ENCODE results near the gene PPM1H. TPM values are rescaled to one million over a fixed set of nuclear protein-coding genes. Genes with fewer than 3 reads are reported as not detected.
A peak's percentile ranks its signal among the peaks of the same experiment; 100 is the strongest.

PPM1H gene
- total and polyA plus RNA-seq, 10 of the 15 experiments (the other 5 are each of a cell fraction or from before 2014, with no cell fraction given) = 0.11 to 0.83 (median 0.49) TPM

DNA sequence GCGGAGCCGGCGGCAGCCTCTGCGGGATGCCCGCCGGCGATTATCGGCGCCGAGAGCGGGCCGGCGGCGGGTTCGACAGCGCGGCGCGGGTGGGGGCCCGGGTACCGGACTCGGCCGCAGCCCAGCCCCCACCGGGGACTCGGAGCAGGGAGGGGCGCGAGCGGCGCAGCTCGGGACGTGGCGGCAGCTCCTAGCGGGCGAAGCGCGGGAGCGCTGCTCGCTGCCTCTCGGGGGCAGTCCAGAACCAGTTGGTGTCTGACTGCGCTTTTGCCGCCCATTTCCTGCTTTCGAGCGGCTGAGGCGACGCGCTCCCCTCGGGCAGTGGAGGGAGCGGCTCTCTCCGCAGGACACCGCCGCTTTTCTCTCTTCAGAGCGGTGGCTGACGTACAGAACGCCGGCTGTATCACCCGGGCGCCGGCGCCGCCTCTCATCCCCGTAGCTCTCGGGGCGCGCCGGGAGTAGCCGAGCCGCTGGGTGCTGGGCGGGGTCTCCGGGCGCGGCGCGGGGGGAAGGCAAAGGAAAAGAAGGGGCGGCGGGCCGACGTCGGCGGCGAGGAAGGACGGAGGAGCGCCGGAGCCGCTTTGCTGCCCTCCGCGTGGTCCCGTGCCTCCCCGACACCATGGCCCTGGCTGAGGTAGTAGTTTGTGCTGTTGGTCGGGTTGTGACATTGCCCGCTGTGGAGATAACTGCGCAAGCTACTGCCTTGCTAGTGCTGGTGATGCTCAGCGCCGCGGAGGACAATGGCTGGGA lies 331.7 kb downstream of the PPM1H start (continued):
- TF ChIP-seq CHD4 (IDR thresholded peaks at IDR 0.05) (no peak), POLR2AphosphoS2 (IDR thresholded peaks at IDR 0.05; ENCODE audit: low read depth, low read length) (0 out of 2 replicates have a peak, but pooled peaks have one; percentile 29), CHD1 (IDR thresholded peaks at IDR 0.05; ENCODE audit: low read depth, low read length) (no peak), RFX5 (IDR thresholded peaks at IDR 0.05; ENCODE audit: low read depth, low read length) (no peak), MYC (IDR thresholded peaks at IDR 0.05; ENCODE audit: insufficient read depth, insufficient read length, insufficient replicate concordance, low read length, severe bottlenecking) (no peak), FOXM1 (IDR thresholded peaks at IDR 0.05; ENCODE audit: low read depth, low read length) (no peak), SMAD5 (IDR thresholded peaks at IDR 0.05; ENCODE audit: low read depth) (no peak; the same call in none of the 2 replicates), SREBF1 (IDR thresholded peaks at IDR 0.05; ENCODE audit: low read length) (no peak), PML (IDR thresholded peaks at IDR 0.05; ENCODE audit: low read length) (peak; percentile 45; the same call in 1 of the 2 replicates), NFYB (IDR thresholded peaks at IDR 0.05; ENCODE audit: insufficient read depth, low read depth, low read length) (no peak), SRF (IDR thresholded peaks at IDR 0.05; ENCODE audit: low read depth in 2 of 2, low read length in 2 of 2) (0 out of 4 replicates have a peak, but pooled peaks of 1 of the 2 experiments have one; percentile 26), TBL1XR1 (IDR thresholded peaks at IDR 0.05; ENCODE audit: low read depth, low read length) (peak; percentile 62; the same call in 1 of the 2 replicates), CBX5 (IDR thresholded peaks at IDR 0.05; ENCODE audit: low read depth) (0 out of 2 replicates have a peak, but pooled peaks have one; percentile 23), RAD51 (IDR thresholded peaks at IDR 0.05) (no peak), KLF5 (IDR thresholded peaks at IDR 0.05; ENCODE audit: partially characterized antibody) (no peak), MYB (IDR thresholded peaks at IDR 0.05; ENCODE audit: borderline replicate concordance, low read depth, low read length) (no peak), SIX5 (IDR thresholded peaks at IDR 0.05; ENCODE audit: low read depth, low read length, severe bottlenecking) (no peak), NFXL1 (IDR thresholded peaks at IDR 0.05; ENCODE audit: borderline replicate concordance) (no peak; the same call in 1 of the 2 replicates)
- TF ChIP-seq, protein P1, sequence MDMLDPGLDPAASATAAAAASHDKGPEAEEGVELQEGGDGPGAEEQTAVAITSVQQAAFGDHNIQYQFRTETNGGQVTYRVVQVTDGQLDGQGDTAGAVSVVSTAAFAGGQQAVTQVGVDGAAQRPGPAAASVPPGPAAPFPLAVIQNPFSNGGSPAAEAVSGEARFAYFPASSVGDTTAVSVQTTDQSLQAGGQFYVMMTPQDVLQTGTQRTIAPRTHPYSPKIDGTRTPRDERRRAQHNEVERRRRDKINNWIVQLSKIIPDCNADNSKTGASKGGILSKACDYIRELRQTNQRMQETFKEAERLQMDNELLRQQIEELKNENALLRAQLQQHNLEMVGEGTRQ (IDR thresholded peaks at IDR 0.05; ENCODE audit: borderline replicate concordance, low read depth, low read length) = no peak
- TF ChIP-seq, protein P2, sequence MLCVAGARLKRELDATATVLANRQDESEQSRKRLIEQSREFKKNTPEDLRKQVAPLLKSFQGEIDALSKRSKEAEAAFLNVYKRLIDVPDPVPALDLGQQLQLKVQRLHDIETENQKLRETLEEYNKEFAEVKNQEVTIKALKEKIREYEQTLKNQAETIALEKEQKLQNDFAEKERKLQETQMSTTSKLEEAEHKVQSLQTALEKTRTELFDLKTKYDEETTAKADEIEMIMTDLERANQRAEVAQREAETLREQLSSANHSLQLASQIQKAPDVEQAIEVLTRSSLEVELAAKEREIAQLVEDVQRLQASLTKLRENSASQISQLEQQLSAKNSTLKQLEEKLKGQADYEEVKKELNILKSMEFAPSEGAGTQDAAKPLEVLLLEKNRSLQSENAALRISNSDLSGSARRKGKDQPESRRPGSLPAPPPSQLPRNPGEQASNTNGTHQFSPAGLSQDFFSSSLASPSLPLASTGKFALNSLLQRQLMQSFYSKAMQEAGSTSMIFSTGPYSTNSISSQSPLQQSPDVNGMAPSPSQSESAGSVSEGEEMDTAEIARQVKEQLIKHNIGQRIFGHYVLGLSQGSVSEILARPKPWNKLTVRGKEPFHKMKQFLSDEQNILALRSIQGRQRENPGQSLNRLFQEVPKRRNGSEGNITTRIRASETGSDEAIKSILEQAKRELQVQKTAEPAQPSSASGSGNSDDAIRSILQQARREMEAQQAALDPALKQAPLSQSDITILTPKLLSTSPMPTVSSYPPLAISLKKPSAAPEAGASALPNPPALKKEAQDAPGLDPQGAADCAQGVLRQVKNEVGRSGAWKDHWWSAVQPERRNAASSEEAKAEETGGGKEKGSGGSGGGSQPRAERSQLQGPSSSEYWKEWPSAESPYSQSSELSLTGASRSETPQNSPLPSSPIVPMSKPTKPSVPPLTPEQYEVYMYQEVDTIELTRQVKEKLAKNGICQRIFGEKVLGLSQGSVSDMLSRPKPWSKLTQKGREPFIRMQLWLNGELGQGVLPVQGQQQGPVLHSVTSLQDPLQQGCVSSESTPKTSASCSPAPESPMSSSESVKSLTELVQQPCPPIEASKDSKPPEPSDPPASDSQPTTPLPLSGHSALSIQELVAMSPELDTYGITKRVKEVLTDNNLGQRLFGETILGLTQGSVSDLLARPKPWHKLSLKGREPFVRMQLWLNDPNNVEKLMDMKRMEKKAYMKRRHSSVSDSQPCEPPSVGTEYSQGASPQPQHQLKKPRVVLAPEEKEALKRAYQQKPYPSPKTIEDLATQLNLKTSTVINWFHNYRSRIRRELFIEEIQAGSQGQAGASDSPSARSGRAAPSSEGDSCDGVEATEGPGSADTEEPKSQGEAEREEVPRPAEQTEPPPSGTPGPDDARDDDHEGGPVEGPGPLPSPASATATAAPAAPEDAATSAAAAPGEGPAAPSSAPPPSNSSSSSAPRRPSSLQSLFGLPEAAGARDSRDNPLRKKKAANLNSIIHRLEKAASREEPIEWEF (IDR thresholded peaks at IDR 0.05; ENCODE audit: insufficient replicate concordance, low read depth, low read length) = no peak
- TF ChIP-seq, protein P3, sequence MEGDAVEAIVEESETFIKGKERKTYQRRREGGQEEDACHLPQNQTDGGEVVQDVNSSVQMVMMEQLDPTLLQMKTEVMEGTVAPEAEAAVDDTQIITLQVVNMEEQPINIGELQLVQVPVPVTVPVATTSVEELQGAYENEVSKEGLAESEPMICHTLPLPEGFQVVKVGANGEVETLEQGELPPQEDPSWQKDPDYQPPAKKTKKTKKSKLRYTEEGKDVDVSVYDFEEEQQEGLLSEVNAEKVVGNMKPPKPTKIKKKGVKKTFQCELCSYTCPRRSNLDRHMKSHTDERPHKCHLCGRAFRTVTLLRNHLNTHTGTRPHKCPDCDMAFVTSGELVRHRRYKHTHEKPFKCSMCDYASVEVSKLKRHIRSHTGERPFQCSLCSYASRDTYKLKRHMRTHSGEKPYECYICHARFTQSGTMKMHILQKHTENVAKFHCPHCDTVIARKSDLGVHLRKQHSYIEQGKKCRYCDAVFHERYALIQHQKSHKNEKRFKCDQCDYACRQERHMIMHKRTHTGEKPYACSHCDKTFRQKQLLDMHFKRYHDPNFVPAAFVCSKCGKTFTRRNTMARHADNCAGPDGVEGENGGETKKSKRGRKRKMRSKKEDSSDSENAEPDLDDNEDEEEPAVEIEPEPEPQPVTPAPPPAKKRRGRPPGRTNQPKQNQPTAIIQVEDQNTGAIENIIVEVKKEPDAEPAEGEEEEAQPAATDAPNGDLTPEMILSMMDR (IDR thresholded peaks at IDR 0.05 in 2 of 3, conservative IDR thresholded peaks at IDR 0.05 in 1 of 3; ENCODE audit: control insufficient read depth in 2 of 3, extremely low read depth in 1 of 3, insufficient read depth in 1 of 3, low read depth in 3 of 3, low read length in 3 of 3) = peak; percentile 28 to 51 (median 40); a peak in 4 of 6 replicates

Data from GM12878 (cell line).